SK-N-SH treated with all-trans-retinoic acid at 6 μM for 48 hours (cell line): Measurements from ENCODE around the gene ICE1.
"Not testable (repeated sequence)": the region's sequence is repeated elsewhere in the genome, so short reads cannot be mapped to it uniquely, and the experiment has no call there.

Experiments
- ATAC-seq: fragments of 200-7000 bp; cut with Tn5 transposase; 3 replicates; pipeline ENCODE4 v1.9.1; 2020; ENCODE audit warnings: mild to moderate bottlenecking, moderate library complexity
- ARNTL ChIP-seq: fragments of 450-650 bp; formaldehyde crosslinking; IDR thresholded peaks from 2 replicates; pipeline ENCODE4 v1.5.0; 2020; ENCODE audit warnings: low read depth, mild to moderate bottlenecking, moderate library complexity, borderline replicate concordance
- BACH2 ChIP-seq: fragments of 250-450 bp; sonication (Bioruptor Pico); IDR thresholded peaks from 2 replicates; pipeline ENCODE4 v1.9.0; 2021; ENCODE audit warnings: mild to moderate bottlenecking, borderline replicate concordance
- CSDC2 ChIP-seq: fragments of 250-450 bp; sonication (Bioruptor Pico); IDR thresholded peaks from 2 replicates; pipeline ENCODE4 v1.5.0; 2020; ENCODE audit warnings: mild to moderate bottlenecking, moderate library complexity
- ESRRG ChIP-seq: fragments of 250-450 bp; sonication (Bioruptor Pico); IDR thresholded peaks from 2 replicates; pipeline ENCODE4 v1.6.1; 2021; ENCODE audit warnings: mild to moderate bottlenecking
- GLIS3 ChIP-seq: fragments of 250-450 bp; sonication (Bioruptor Pico); IDR thresholded peaks from 2 replicates; pipeline ENCODE4 v1.5.0; 2020; ENCODE audit warnings: mild to moderate bottlenecking, moderate library complexity
- ISL1 ChIP-seq: fragments of 250-450 bp; sonication (Bioruptor Pico); IDR thresholded peaks from 2 replicates; pipeline ENCODE4 v2.1.2; 2022; ENCODE audit warnings: mild to moderate bottlenecking, moderate library complexity
- OSR1 ChIP-seq: fragments of 250-450 bp; sonication (Bioruptor Pico); IDR thresholded peaks from 2 replicates; pipeline ENCODE4 v1.8.0; 2022; ENCODE audit warnings: moderate library complexity, mild to moderate bottlenecking, inconsistent platforms
- PPARA ChIP-seq: fragments of 250-450 bp; sonication (Bioruptor Pico); IDR thresholded peaks from 2 replicates; pipeline ENCODE4 v1.5.0; 2020; ENCODE audit warnings: mild to moderate bottlenecking, borderline replicate concordance
- RARB ChIP-seq: fragments of 250-450 bp; sonication (Bioruptor Pico); IDR thresholded peaks from 2 replicates; pipeline ENCODE4 v1.8.0; 2021; ENCODE audit warnings: mild to moderate bottlenecking, moderate library complexity
- SNAI2 ChIP-seq: fragments of 250-450 bp; sonication (Bioruptor Pico); IDR thresholded peaks from 2 replicates; pipeline ENCODE4 v1.5.0; 2020; ENCODE audit warnings: mild to moderate bottlenecking, moderate library complexity
- TCF4 ChIP-seq: fragments of 250-450 bp; sonication (Bioruptor Pico); IDR thresholded peaks from 2 replicates; pipeline ENCODE4 v1.8.0; 2021; ENCODE audit warnings: mild to moderate bottlenecking, moderate library complexity, borderline replicate concordance
- TOX ChIP-seq: fragments of 250-450 bp; sonication (Bioruptor Pico); IDR thresholded peaks from 2 replicates; pipeline ENCODE4 v1.8.0; 2021; ENCODE audit warnings: mild to moderate bottlenecking, moderate library complexity, borderline replicate concordance
- ZFP3 ChIP-seq: fragments of 250-450 bp; sonication (Bioruptor Pico); IDR thresholded peaks from 2 replicates; pipeline ENCODE4 v1.5.0; 2020; ENCODE audit warnings: mild to moderate bottlenecking, moderate library complexity
- ZNF70 ChIP-seq: fragments of 450-650 bp; formaldehyde crosslinking; IDR thresholded peaks from 2 replicates; pipeline ENCODE4 v1.5.0; 2020; ENCODE audit warnings: mild to moderate bottlenecking, moderate library complexity
- ZNF8 ChIP-seq: fragments of 450-650 bp; formaldehyde crosslinking; IDR thresholded peaks from 2 replicates; pipeline ENCODE4 v1.5.0; 2020; ENCODE audit warnings: mild to moderate bottlenecking, moderate library complexity
- TF ChIP-seq, protein P1 (sequence below): fragments of 250-450 bp; sonication (Bioruptor Pico); IDR thresholded peaks from 2 replicates; pipeline ENCODE4 v1.8.0; 2020; ENCODE audit warnings: mild to moderate bottlenecking, moderate library complexity, borderline replicate concordance
- TF ChIP-seq, protein P2 (sequence below): fragments of 250-450 bp; sonication (Bioruptor Pico); IDR thresholded peaks from 2 replicates; pipeline ENCODE4 v1.8.0; 2021; ENCODE audit warnings: low read depth, mild to moderate bottlenecking, moderate library complexity, borderline replicate concordance
- TF ChIP-seq, protein P3 (sequence below): fragments of 250-450 bp; sonication (Bioruptor Pico); IDR thresholded peaks from 2 replicates; pipeline ENCODE4 v1.5.1; 2020; ENCODE audit warnings: low read depth, mild to moderate bottlenecking, moderate library complexity
- TF ChIP-seq, protein P4 (sequence below): fragments of 250-450 bp; sonication (Bioruptor Pico); IDR thresholded peaks from 2 replicates; pipeline ENCODE4 v1.5.0; 2020; ENCODE audit warnings: mild to moderate bottlenecking, moderate library complexity

The ICE1 gene

DNA sequence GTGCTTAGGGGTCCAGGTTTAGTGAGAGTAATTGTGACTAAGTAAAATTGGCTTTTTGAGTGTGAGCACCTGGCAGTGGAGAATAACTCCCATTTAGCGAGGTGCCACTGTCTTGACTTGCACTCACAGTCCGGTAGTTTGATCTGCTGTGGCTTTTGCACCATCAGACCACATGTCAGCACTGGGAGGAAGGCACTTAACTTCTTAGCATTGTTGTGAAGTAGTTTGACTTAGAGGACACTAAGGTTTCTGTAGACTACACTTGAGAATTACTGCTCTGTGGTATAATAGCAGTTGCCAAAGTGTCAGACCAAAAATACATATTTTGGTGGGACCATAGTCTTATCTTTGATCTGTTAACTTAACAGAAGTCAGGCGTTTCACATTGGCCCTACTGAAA is 63.6 kb downstream of the ICE1 start:
- no peak for TF ChIP-seq SNAI2 (CRISPR knock-in tag)
- TF ChIP-seq ZNF70, result no peak
- no peak for ATAC-seq

DNA sequence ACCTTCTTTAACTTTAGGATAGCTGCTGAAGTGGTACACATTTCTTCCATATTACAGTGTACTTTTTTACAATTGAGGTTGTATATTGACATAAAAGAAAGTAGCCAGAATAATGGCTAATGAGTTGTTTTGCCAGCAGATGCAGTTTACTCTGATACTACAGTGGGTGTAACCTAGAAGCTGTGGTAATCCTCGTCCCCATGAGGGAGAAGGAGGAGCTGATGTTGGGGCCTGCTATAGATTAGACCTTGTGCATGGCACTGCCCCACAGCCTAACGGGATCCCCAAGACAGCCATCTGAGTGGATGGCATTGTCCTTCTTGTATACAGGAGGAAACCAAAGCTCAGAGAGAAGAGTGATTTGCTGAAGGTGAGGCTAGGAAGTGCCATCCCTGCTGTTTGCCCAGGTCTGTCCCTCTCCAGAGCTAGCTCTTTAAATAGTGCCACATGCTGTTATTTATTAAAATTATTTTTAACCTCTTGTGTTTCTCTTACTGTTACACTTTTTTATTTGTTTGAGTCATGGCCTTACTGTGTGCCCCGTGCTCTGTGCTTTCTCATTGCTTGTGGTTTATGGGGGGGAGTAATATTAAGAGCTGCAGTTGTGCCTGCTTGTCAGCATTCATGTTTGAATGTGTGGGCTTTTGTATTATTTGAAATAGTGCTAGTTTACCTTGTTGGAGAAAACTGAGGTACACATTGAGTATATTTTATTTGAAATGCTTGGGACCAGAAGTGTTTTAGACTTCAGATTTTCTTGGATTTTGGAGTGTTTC is 65.3 kb downstream of the ICE1 start:
- no peak; the same call in 2 of the 3 replicates for ATAC-seq
- TF ChIP-seq BACH2, result no peak
- no peak for TF ChIP-seq ESRRG (CRISPR knock-in tag)
- no peak for TF ChIP-seq ARNTL
- no peak for TF ChIP-seq PPARA (CRISPR knock-in tag)

DNA sequence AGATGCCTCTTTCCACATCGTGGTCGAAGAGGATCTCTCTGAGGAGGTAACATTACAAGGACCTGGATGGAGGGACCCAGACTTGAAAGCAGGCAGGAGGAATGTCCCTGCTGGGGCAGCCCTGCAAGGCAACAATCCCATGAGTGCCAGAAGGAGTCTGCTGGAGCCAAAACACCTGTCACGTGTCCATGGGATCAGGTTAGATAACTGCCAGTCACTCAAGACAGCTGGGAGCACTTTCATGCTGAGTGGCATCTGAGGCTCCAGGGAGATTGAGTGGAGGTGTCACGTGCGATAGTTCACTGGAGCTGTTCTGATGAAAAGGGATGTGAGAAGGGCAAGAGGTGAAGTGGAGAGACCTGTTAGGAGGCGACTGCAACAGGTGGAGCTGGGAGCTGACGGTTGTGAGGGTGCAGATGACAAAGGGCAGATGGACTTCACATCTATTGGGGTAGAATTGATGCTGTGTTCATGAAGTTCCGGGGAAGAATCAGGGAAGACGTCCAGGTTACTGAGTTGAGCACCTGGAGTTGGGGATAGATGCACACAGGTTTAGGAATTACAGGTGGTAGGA is 68.4 kb downstream of the ICE1 start:
- TF ChIP-seq GLIS3 (CRISPR knock-in tag), result no peak
- no peak for TF ChIP-seq OSR1 (CRISPR knock-in tag)
- TF ChIP-seq CSDC2 (CRISPR knock-in tag), result no peak
- TF ChIP-seq TOX (CRISPR knock-in tag), result no peak
- no peak for ATAC-seq

DNA sequence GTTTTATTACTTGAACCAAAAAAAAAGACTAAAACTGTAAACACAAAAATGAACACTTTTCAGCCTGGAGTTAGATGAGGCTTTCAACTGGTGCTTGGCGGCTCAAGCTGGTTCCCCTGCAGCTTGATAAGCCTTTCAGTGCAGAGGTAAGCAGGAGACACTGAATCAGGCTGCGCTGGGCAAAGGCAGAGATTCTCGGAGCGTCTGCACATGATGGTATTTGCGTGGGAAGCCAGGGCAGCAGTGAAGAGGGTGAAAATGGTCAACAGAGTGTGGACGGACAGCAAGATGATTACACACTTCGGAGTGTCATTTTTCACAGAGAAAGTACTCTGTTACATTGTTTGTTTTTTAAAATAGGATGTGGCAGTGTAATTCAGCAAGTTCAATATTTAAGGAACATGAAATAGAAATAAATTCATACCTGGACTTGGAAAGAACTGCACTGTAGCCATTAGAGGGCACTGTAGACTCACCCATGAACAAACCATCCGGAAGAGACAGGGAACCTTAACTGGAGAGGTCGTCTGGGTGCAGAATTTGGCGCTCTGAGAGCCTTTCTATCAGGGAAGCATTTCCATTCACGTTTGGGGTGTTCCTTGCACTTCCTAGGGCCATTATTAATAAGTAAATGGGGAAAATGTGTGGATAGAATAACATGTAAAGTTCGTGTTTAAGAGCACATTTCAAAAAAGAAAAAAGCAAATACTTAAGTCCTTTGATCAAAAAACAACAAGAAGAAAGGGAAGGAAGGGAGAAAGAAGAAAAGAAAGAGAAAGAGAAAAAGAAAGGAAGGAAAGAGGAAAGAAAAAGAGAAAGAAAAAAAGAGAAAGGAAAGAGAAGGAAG is 69.8 kb downstream of the ICE1 start:
- ATAC-seq, result peak; percentile 83
- TF ChIP-seq RARB (CRISPR knock-in tag) (no peak), BACH2 (no peak), CSDC2 (CRISPR knock-in tag) (no peak), GLIS3 (CRISPR knock-in tag) (no peak)
- TF ChIP-seq, protein P1, sequence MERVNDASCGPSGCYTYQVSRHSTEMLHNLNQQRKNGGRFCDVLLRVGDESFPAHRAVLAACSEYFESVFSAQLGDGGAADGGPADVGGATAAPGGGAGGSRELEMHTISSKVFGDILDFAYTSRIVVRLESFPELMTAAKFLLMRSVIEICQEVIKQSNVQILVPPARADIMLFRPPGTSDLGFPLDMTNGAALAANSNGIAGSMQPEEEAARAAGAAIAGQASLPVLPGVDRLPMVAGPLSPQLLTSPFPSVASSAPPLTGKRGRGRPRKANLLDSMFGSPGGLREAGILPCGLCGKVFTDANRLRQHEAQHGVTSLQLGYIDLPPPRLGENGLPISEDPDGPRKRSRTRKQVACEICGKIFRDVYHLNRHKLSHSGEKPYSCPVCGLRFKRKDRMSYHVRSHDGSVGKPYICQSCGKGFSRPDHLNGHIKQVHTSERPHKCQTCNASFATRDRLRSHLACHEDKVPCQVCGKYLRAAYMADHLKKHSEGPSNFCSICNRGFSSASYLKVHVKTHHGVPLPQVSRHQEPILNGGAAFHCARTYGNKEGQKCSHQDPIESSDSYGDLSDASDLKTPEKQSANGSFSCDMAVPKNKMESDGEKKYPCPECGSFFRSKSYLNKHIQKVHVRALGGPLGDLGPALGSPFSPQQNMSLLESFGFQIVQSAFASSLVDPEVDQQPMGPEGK, result no peak

DNA sequence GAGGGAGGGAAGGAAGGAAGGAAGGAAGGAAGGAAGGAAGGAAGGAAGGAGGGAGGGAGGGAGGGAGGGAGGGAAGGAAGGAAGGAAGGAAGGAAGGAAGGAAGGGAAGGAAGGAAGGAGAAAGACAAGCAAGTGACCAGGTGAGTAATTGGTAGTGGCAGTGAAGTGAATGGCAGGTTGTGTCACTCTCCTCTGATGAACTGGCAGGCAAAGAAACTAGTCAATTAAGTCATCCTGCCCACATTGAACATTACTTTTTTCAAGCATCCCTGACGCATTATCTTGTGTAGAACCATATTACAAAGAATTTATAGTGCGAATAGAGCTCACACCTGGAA is 70.4 kb downstream of the ICE1 start:
- ATAC-seq, result not testable (repeated sequence)

DNA sequence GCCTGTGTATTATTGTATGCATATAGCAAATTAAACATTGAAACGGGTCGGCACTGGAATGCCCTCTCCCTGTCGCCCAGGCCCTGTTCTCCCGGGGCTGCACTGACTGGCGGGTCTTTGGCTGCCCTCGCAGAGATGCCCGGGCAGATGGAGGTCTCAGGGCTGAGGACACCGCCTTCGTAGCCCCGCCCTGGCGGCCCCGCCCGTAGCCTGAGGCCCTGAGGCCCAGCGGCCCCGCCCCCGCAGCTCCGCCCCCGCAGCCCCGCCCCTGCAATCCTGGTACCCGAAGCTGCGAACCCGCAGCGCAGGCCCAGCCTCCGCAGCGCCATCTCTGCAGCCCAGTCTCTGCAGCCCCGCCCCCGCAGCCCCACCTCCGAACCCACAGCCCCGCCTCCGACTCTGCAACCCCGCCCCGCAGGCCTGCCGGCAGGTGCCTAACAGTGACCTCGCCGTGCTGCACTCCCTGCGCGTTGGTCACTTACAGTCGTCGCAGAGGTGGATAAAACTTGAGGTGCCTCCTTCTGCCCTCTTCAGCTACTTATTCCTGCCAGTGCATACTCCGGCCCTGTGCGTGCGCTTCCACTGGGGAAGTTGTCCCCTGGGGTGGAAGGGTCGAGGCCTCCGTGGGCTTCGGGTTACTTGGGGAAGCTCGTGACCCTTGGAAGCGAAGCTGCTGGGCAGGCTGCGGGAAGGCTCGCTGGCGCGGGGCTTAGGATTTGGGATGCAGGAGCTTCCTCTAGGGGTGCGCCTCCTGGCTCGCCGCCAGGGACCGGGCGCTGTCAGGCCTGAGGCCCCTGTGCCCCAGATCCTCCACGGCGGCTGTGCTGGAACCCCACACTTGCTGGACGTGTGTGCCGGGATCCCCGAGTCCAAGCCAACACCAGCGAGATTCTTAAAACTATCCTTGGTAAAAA is 72.3 kb downstream of the ICE1 start:
- TF ChIP-seq RARB (CRISPR knock-in tag) (no peak), ZFP3 (no peak), ESRRG (CRISPR knock-in tag) (no peak), SNAI2 (CRISPR knock-in tag) (no peak), GLIS3 (CRISPR knock-in tag) (no peak), CSDC2 (CRISPR knock-in tag) (no peak), ARNTL (no peak), ZNF70 (no peak), ISL1 (CRISPR knock-in tag) (no peak), OSR1 (CRISPR knock-in tag) (no peak), TOX (CRISPR knock-in tag) (no peak), TCF4 (no peak), BACH2 (no peak), ZNF8 (no peak)
- TF ChIP-seq, protein P2, sequence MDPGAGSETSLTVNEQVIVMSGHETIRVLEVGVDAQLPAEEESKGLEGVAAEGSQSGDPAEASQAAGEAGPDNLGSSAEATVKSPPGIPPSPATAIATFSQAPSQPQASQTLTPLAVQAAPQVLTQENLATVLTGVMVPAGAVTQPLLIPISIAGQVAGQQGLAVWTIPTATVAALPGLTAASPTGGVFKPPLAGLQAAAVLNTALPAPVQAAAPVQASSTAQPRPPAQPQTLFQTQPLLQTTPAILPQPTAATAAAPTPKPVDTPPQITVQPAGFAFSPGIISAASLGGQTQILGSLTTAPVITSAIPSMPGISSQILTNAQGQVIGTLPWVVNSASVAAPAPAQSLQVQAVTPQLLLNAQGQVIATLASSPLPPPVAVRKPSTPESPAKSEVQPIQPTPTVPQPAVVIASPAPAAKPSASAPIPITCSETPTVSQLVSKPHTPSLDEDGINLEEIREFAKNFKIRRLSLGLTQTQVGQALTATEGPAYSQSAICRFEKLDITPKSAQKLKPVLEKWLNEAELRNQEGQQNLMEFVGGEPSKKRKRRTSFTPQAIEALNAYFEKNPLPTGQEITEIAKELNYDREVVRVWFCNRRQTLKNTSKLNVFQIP (CRISPR knock-in tag), result no peak
- TF ChIP-seq, protein P3, sequence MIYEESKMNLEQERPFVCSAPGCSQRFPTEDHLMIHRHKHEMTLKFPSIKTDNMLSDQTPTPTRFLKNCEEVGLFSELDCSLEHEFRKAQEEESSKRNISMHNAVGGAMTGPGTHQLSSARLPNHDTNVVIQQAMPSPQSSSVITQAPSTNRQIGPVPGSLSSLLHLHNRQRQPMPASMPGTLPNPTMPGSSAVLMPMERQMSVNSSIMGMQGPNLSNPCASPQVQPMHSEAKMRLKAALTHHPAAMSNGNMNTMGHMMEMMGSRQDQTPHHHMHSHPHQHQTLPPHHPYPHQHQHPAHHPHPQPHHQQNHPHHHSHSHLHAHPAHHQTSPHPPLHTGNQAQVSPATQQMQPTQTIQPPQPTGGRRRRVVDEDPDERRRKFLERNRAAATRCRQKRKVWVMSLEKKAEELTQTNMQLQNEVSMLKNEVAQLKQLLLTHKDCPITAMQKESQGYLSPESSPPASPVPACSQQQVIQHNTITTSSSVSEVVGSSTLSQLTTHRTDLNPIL (CRISPR knock-in tag), result no peak
- TF ChIP-seq, protein P4, sequence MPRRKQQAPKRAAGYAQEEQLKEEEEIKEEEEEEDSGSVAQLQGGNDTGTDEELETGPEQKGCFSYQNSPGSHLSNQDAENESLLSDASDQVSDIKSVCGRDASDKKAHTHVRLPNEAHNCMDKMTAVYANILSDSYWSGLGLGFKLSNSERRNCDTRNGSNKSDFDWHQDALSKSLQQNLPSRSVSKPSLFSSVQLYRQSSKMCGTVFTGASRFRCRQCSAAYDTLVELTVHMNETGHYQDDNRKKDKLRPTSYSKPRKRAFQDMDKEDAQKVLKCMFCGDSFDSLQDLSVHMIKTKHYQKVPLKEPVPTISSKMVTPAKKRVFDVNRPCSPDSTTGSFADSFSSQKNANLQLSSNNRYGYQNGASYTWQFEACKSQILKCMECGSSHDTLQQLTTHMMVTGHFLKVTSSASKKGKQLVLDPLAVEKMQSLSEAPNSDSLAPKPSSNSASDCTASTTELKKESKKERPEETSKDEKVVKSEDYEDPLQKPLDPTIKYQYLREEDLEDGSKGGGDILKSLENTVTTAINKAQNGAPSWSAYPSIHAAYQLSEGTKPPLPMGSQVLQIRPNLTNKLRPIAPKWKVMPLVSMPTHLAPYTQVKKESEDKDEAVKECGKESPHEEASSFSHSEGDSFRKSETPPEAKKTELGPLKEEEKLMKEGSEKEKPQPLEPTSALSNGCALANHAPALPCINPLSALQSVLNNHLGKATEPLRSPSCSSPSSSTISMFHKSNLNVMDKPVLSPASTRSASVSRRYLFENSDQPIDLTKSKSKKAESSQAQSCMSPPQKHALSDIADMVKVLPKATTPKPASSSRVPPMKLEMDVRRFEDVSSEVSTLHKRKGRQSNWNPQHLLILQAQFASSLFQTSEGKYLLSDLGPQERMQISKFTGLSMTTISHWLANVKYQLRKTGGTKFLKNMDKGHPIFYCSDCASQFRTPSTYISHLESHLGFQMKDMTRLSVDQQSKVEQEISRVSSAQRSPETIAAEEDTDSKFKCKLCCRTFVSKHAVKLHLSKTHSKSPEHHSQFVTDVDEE (CRISPR knock-in tag), result no peak
- no peak for ATAC-seq
